CD1c-positive myeloid dendritic cell (primary cell): ENCODE results near the gene SNTG2.

Experiments
- DNase-seq: peaks from one replicate; pipeline ENCODE4 v3.0.0-alpha.2; 2016; ENCODE audit errors: extremely low spot score

The SNTG2 gene

DNA sequence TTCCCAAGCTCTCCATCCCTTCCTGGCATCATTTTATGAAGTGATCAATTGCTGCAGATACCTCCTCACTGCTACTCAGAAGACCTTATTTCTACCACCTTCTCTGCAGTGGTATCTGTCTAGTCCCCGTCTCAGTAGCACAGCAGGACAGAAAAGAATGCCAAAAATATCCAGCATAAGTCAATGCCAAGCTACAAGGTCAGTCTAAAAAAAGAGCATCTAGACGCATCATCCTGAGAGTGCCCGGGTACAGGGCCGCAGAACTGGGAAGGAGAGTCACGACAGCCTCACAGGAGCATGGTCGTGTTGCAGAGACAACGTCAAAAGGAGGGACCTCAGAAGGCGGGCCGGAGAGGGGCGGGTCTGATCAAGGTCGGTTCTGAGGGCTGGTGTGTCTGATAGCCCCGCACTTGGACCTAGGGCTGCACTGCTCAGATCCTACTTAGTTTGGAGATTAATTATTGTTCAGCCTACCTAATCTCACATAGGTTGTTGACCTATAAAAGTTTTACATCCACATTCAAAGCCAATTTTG, 24.3 kb upstream of the SNTG2 start:
- DNase-seq = no peak

DNA sequence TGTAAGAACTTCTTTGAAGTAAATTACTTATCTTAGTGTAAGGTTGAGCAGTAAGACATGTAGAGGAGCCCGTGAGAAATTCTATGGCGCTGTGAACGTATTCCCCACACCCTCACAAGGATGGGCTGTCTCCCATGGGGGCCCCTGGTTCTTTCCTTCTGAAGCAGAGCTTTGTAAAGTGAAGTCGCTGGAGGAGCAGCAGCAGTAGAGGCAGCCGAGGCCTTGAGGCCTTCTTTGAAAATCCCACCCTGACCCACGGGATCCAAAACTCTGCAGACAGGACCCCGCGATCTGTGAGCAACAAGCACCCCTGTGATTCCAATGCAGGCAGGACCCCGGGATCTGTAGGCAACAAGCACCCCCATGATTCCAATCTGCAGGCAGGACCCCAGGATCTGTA, 23.8 kb upstream of the SNTG2 start:
- DNase-seq = no peak

GRCh38 chr2:929011-929735, 21.5 kb upstream of the SNTG2 start:
- DNase-seq = no peak

- DNase-seq = no peak
Observed at GRCh38 chr2:929925-930324, 20.7 kb upstream of the SNTG2 start.

DNA sequence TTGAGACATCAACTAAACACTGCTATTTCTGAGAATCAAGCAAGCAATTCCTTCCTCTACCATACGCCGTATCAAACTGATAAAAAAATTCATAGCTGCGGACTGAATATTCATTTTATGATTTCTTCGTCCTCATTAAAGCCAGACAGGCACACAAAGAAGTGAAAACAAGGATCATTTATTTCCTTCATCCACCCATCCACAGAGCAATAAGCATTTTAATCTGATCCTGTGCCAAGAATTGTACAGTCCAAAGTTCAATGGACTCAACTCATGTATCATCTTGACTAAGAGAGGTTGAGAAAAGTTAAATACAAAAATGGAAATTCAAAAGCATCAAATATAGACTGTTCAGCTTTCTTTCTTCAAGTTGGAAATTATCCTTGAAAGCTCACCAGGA, 19.7 kb upstream of the SNTG2 start:
- no peak for DNase-seq

GRCh38 chr2:932320-933115, 18.1 kb upstream of the SNTG2 start:
- DNase-seq = no peak

DNA sequence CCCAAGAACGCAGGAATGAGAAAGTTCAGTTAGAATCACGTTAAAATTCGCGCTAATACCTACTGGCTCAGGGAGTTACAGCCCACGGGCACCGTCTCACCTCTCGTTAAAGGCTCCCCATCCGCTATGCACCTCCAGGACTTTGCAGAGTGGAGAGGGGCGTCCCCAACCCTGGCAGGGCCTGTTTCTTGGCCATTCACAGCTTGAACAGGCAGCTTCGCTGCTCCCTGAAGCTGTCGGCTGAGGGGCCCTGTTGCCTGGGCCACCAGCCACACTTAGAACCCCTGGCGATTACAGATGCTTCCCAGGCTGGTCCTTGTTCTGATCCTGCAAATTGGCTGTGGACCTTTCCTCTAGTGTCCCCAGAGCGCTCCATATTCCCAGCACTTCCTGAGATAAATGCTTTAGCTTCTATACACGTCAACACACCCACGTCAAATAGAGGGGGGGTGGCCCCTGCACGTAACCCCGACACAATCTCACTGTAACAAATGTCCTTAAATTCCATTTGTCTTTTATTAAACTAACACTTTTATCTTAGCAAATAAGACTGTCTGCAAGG, 16.8 kb upstream of the SNTG2 start:
- DNase-seq = no peak

DNA sequence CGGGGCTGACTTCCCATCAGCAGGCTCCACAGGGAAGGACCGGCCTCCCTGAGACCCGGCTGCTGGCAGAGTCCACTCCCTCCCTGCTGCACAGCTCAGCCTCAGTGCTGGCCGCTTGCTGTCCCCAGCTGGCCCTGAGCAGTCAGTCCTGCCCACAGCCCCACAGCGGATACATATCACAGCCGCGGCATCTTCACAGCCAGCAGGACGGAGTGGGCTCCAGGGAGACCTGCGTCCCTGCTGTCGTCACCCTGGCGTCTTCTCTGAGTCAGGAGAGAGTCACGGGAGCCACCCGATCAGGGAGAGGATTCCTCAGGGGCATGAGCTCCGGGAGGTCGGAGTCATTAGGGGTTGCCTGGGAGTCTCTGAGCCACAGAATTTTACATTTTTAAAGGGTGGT, 13.1 kb upstream of the SNTG2 start:
- no peak for DNase-seq

DNA sequence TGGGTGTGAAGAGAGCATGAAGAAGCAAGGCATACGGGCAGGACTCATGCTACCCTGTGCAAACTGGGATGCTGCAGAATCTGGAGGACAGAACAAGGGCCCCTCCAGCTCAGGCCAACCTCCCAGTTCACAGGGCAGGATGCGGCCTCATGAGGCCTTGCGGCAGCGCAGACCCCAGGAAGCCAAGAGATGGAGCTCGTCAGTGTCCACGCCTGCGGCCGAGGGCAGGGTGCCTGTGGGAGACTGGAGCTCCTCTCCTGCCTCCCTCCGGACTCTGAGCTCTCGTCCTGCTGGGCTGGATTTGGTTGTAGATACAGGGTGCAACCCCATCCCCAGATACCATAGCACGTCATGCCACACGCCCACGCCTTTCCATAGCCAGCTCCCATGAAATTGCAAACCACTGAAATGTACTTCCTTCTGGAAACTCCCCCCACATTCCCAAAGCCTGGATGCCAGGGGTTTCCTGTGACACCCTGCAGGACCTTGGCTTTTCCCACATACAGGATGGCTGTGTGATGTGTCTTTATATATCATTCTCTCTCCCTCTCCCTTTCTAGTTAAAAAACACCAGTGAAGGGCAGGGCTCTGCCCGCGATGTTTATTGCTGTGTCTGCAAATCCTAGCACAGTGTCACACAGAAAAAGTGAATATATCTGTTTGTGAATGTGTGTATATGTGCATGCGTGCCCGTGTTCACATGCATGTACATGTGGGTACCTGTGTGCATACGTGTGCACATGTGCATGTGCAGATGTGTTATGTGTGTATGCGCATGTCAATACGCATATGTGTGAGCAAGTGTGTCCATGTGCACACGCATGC, 12.3 kb upstream of the SNTG2 start:
- no peak for DNase-seq

GRCh38 chr2:939936-940601, 10.6 kb upstream of the SNTG2 start:
- no peak for DNase-seq

DNA sequence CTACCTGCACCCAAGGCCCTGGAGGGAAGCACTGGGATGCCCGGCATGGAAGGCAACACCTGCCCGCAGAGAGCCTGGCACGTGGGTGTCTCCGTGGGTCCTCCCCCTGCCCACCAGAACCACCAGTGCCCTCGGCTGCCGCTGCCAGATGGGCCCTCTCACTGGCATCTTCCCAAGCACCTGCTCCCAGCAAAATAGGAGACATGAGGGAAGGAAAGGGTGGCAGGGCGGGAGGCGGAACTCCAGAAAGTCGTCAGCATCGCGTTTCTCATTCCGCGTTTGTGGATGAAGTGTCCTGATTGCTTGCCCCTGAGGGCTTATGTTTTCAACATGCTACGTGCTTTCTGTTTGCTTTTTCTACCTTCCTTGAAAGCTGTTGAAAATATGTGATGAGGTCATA, 8.8 kb upstream of the SNTG2 start:
- no peak for DNase-seq

- DNase-seq = no peak
Observed at GRCh38 chr2:942775-943460, 7.7 kb upstream of the SNTG2 start.

DNA sequence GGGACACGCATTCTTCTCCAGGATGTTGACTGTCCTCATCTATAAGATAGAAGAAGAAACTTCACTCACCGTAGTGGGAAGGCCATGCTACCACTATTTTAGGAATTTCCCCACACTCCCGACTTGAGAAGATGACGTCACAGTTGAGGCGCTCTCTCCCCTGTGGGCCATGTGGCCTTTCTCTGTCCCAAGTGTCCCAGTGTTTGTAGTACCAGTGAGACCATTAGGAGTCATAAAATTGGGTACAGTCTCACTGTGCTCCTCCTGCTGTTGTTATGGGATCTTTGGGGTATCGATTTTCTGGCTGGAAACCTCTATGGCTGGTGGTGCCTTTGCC, 7.2 kb upstream of the SNTG2 start:
- no peak for DNase-seq

DNA sequence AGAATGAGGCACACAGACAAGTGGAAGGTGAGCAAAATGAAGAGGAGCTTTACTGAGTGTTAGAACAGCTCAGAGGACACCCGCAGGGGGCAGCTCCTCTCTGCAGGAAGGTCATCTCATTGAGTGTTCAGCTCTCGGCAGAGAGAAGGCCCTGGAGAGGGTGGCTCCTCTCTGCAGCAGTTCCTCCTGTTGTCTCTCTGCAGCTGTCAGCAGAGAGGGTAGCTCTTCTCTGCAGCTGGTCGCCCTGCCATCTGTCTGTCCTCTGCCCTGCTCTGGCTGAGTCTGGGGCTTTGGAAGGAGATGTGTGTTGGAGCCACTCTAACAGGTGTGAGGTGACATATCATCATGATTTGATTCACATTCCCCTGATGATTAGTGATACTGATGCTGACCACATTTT, 6.8 kb upstream of the SNTG2 start:
- DNase-seq = no peak

DNA sequence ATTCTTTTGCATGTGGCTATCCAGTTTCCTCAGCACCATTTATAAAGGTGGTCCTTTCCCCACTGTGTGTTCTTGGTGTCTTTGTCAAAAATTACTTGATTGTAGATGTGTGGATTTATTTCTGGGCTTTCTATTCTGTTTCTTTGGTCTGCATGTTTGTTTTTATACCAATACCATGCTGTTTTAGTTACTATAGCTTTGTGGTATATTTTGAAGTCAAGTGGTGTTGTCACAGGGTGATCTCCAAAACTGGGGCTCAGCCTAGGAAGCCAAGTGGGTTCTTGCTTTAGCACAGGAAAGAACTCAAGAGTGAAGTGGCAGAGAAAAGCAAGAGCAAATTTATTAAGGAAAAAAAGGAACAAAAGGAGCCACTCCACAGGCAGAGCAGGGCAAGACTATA, 6.0 kb upstream of the SNTG2 start:
- no peak for DNase-seq

DNA sequence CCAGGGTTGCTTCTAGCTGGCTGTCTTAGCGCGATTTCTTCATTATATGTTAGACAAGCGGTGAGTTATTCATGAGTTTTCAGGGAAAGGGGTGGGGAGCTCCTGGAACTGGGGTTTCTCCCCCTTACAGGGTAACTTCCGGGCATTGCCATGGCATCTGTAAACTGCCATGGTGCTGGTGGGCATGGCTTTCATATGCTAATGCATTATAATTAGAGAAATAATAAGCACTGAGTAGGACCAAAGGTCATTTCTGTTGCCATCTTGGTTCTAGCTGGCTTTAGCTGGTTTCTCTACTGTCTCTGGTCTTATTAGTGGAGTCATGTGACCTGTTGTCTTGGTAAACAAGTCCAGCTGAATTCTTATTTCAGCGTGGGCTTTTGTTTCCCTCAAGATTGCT, 5.5 kb upstream of the SNTG2 start:
- no peak for DNase-seq

- no peak for DNase-seq
Observed at GRCh38 chr2:946073-946948, 4.3 kb upstream of the SNTG2 start.

GRCh38 chr2:949384-950079, 1.1 kb upstream of the SNTG2 start:
- no peak for DNase-seq

DNA sequence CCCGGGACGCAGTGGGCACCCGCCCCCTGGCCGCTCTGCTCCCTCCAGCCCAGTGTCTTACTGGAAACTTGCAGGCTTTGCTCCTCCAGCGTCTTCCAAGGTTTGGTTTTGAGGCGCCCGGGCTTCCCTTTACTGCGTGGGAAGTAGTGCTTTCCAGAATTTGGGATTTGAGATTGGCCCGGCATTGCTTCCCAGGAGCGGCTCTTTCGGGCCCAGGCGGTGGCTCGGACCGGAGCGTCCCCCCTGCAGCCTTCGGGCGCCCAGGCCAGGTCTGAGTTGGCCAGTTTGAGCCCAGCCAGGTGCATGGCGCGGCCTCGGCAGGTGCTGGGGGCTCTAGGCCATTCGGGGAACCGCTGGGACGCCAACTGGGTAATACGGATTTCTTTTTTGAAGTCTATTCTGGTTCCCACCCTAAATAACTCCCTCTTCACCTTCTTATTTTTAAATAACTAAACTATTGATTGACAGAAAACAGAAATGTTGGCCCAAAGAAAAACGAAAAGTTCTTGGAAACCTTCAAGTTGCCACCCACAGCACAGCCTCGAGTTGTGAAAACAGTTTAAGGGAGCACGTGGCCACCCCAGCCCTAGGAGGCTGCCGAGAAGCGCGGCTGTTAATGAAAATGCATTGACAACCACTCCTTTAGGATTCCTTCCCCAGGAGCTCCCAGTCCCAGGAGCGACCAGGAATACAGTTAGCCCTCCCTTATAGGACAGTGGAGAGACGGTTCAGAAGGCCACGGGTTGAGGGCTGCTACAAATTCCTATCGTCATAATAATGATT, 766 bp downstream of the SNTG2 start:
- DNase-seq = no peak
